HG02973 (cell line): ENCODE results near the gene RGS8.
A peak's percentile ranks its signal among the peaks of the same experiment; 100 is the strongest.

ENCODE experiments used
- ATAC-seq: cut with Tn5 transposase; IDR thresholded peaks from one replicate; pipeline ENCODE4 v1.9.1; 2021; ENCODE audit warnings: moderate library complexity; ENCODE audit not compliant: unreplicated experiment

The RGS8 gene, protein sequence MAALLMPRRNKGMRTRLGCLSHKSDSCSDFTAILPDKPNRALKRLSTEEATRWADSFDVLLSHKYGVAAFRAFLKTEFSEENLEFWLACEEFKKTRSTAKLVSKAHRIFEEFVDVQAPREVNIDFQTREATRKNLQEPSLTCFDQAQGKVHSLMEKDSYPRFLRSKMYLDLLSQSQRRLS

DNA sequence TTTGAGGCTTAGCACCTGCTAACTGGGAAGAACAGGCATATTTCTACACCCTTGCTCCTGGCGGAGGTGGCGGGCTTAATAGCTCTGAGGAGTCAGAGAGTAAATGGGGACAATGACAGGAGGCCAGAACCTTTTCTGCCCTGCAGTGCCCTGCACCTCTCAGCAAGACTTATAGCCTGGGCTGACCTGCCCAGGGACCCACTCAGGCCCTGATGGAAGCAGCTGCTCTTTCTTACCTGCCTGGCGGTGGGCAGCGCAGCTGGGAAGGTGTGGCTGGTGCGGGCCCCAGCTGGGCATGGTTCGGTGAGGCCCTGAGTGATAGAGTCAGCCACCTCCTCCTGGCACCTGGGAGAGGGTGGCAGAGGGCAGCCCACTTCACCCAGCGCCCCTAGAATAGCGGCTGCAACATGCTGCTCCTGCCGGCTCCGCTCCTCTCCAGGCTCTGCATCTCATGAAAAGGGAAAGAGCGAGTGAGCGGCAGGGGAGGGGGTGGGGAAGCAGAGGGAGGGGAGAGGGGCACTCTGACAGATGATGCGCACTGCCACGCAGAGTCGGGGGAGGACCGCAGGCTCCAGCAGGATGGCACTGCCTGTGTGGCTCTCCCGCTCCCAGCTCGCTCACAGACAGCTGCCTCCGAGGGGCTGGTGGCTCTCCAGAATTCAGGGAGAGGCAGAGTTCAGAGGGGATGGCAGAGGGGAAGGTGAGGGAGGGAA lies at the start of gene RGS8:
RGS8 (minus strand) TSS at position 472 of the 713 bp plus-strand sequence. CDS start 14,938 bp downstream, outside the sequence.
- ATAC-seq = no peak

DNA sequence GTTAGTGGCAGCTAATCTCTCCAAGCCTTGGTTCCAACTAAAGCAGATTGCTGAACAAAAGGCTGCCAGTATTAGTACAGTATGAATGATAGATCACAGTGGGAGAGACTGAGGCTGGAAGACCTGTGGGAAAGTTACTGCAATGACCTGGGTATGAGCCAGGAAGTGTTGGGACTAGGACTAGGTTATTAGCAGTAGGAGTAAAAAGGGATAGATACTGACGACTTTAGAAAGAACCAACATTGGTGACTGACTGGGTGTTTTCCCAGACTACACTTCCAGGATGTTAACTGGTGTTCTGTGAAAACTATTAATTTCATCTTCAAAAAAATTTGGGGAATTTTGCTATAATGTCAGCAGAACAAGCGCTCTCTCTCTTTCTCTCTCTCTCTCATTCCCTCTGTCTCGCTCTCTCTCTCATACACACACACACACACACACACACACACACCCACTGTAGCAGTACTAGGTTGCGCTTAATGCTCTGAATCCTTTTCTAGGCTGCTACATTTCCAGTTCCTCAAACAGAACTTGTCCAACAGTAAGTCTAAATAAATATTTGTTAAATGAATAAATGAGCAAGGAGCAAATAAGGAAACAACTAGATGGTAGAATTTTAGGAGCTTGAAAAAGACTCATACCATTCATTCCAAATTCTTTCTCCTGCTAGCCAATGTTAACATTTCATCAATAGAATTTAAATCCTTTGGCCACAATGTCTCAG lies 47.6 kb upstream of the RGS8 start:
- no peak for ATAC-seq

DNA sequence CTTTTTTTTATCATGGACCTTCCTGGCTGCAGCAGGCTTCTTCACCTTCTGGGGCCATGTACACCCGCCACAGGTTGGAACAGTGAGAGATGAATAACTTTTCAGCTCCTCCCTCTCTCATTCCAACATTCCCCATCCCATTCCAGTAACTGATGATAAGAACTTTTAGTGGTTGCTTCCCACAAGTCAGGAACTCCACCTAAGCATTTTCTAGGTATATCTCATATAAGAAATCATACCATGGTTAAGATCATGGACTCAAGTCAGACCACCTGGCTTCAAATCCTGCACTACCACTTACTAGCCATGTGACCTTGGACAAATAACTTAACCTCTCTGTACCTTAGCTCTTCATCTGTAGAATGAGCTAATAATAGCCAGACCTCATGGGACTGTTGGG lies 42.5 kb upstream of the RGS8 start:
- ATAC-seq = no peak

DNA sequence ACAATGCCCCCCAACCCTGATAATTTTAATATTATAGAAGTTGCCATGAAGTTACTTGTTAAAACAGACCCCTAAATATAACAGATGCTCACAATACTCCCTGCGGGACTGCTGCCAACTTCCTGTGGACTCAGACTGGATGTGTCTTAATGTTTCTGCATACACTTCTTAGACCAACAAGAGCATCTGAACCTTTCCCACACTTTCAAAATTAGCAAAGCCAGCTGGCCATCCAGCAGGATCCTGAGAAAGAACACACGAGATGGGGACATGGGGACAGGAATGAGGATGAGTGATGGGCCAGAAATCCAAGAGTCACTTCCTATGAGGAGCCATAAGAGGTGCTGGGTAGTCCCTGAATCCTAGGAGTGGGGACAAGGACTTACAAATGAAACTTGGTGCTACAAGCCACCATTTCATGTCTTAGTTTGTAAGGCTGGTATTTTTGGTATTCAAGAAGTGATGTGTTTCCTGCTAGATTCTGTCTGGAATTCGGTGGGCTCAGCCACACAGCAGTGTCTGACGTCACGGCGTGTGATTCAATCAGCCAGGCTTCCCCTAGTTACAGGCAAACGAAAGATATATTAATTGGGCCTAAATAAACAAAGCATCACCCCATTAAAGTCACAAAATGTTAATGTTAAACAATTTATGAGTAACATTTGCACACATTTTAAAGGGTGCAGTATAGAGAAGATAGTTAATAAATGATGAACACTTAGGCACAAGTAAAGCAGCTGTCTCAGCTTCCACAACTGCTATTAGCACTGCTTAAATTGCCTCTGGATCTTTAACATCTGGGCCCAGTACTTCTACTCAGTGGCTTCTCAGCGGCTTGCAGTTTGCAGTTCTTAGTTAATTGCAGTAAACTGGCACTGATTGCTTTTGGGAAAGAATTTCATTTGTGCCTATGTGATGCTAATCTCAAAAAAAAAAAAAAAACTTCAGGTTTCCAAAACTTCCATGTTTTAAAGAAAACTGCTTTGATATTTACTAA lies 41.2 kb upstream of the RGS8 start:
- no peak for ATAC-seq

DNA sequence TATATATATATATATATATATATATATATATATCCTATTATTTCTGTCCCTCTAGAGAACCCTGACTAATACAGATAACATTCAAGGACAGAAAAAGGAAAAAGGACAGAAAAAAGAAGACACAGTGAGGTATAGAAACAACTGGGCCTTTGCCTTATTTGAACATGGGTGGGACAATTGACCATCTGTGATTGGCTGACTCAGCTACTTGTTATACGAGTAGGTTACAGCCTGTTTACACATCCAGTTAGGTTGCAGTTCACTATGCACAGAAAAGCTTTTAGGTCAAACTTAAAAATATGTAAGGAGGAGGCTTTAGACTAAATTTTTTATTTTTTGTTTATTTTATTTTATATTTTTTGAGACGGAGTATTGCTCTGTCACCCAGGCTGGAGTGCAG lies 39.8 kb upstream of the RGS8 start:
- no peak for ATAC-seq

DNA sequence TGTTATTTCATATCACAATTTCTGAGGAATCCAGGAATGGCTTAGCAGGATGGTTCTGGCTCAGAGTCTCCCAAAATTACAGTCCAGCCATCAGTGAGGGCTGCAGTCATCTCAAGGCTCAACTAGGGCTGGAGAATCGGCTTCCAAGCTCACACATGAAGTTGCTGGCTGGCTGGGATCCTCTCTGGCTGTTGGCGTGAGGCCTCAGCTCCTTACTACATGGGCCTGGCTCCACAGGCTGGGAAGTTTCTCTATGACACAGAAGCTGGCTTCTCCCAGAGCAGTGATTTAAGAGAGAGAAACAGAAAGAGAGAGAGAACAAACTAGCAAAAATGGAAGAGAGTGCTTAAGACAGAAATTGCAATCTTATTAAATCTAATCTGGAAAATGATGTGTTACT lies 38.8 kb upstream of the RGS8 start:
- no peak for ATAC-seq

DNA sequence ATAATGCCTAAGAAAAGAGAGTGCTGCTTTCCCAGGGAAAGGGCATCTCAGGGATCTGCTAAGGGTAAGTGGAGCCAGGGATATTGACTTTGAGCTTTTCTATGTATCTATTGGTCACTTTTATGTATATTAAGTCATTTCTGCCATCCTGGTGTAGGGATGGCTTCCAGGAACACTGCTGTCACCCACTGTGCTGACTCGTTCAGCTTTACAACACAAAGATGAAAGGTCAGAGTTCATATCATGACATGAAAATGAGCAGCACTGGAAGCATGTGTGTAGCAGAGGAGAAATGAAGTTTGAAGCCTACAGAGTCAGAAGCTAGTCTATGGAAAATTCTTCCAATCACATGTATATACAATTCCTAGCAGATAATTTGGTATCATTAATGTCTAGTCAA lies 37.1 kb upstream of the RGS8 start:
- no peak for ATAC-seq

DNA sequence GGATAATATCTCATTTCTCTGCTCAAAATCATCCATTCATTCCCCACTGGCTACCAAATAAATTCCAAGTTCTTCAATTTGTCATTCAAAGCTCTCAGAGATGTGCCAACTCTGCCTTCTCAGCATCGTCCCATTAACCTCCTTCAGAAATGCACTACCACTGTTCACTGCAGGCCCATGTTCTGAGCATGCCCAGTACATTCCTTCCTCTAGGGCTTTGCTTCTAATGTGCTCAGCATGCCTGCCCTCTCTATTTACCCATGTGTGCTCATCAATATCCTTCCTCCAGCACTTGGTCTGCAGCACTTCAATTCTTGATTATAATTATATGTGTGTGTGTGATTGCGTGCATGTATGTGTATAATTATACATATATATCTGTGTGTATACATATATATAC lies 36.1 kb upstream of the RGS8 start:
- no peak for ATAC-seq

DNA sequence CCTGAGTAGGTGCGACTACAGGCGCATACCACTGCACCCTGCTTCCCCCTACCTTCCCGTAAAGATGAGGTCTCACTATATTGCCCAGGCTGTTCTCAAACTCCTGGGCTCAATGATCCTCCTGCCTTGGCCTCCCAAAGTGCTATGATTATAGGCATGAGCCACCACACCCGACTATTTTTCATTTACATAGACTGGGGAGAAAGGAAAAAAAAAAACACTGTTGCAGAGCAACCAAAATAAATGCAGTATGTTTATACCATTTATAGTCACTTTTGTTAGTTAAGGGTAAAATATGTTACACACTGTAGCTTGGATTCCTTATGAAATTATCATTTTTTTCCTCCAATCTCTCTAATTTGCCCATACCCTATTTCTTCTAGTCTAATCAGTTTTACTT lies 35.2 kb upstream of the RGS8 start:
- ATAC-seq = no peak

DNA sequence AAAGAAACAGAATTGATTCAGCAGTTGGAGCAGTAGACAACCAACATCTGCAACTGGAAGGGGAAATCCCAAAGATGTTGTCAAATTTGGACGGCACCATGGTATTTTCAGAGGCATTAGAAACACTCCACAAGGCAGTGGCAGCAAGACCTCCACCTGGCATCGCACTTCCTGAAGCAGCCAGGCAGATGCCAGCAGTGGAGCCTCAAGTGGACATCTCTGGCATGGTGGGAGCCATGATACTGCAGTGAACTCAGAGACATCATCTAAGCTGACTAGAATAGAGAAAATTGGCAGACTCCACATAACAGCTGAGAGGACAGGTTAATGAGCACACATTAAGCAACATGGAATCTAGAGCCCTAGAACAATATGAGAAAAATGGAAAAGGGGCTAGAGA lies 33.9 kb upstream of the RGS8 start:
- ATAC-seq = no peak

DNA sequence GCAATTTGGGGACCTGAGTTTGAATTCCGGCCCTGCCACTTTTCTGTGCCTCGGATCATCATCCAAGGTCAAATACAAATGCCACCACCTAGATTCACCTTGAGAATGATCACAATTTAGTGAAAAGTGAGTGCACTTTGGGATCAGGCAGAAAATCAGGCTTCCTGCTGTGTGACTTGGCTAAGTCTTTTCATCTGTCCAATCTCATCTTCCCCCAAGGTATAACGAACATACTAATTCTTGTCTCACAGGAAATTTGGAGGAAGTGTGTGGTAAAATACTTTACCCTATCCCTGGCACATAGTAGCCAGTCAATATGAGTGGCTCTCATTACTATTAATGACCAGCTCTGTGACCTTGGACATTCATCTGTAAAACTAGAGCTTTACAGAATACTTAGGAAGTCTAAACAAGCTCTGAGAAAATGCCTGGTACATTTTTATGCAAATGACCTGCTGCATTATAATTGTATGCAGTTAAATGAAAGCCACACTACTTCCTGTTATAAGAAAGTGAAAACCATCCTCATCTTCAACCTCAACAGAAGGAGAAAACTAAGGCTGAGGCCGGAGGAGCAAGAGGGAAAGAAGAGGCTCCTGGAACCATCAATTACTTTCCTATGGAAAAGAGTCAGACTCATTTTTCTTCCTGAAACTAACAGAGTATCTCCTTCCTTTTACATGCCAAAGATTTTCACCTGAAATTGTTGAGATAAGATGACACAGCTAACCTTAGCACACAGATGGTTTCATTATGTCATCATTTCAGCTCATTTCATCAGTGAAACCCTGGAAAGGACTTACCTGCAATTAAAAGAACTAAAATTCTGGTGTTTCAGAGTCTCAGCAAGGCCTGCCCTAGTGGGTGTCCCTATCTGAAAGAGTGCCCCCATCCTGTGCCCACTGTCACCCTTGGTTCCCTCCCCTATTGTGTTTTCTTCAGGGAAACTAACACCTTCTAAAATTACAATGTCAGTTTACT lies 32.6 kb upstream of the RGS8 start:
- ATAC-seq = peak; percentile 69

DNA sequence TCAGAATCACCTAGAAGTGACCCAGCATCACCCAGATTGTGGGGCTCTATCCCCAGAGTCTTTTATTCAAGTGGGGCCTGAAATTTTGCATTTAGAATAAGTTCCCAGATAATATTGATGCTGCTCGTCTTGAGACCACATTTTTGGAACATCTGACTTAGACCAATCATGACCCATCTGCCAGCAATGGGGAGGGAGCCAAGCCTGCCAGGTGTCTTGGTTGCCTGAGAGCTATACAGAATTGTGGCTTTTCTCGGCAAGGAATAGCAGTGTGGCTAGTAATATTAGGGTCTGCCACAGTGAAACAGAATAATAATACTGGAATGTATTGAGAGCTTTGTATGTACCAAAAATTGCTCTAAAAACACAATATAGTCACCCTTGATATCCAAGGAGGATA lies 31.1 kb upstream of the RGS8 start:
- ATAC-seq = no peak

DNA sequence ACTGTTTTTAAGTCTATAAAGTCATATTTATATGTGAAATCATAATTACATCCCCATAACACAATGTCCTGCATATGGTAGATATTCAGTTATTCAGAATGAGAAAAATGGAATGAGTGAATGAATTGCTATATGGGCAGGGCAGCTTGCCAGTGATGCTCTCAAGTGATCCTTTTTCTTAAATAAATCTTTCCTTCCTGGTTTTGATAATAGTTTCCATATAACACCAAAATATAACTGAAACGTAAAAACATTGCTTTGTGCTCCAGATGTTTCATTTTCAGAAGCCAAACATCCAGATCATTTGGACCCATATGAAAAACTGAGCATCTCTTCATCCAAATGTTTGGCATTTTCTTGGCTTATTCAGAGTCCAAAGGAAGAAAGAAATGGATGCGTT lies 30.2 kb upstream of the RGS8 start:
- no peak for ATAC-seq

DNA sequence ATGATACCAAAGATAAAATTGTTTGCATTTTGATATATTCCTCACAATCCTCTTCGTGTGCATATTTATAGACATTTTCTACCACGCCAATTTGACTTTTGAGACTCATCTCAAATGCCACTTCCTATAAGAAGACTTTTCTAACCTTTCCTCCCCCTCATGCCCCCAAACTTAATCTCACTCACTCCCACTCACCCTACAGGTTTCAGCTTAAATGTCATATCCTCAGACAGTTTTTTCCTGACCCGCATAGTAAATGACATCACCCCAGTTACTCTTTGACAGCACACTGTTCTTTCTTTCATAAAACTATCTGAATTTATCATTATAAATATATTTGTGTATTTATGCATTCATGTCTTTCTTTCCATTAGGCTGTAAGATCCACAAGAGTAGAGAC lies 29.6 kb upstream of the RGS8 start:
- ATAC-seq = no peak

DNA sequence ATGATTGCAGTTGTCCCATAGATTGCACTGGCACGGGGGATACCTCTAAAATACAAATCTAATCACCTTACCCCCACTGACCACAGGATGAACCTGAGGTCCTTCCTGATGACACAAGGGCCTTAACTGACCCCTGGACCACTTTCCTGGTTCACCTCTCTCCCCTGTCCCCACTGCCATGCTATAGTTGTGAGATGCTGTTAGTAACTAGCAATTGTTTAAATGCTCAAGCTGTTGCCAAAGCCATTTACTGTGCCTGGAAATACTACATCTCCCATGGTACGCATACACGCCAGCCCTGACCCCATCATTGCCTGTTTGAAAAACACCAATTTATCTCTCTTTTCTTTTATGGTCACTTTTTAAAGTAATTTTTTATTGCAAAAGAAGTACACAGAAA lies 29.1 kb upstream of the RGS8 start:
- no peak for ATAC-seq

DNA sequence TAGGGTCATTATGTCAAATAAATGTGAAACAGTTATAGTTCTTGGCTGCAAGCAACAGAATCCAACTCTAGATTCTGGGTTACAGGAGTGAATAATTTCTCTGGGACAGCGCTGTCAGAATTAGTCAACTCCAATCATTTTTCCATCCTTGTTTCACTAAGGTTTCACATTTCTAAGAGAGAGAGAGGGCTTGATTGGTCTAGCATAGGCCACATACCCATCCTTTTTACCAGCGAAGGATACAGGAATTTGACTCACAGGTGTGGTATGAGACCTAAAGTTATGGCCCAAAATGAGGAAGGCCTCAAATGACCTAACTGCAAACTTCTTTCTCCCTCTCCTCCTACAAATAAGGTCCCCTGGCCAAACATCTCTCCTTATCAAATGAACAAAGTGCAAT lies 25.5 kb upstream of the RGS8 start:
- no peak for ATAC-seq

DNA sequence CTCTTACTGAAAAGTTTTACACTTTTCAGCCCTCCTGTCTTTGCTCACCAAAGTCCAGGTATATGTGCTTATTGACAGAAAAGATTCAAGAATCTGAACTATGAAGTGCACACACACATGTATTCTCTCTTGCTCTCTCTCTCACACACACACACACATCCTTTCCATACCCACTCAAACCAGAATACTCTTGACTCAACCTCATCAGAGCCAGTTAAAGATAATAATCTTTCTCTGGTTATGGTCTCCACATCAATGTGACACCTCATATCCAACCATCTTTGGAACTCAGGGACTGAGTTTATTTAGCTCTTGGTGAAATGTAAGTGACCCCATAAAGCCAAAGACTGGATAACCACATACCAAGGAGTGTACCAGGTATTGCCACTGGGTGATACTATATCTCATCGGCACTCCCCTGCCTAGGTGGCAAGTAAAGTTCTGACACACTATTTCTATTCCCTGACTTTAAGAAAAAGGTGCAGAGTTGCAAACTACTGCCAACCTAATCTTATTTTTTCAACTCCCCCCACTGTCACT lies 24.9 kb upstream of the RGS8 start:
- ATAC-seq = no peak

DNA sequence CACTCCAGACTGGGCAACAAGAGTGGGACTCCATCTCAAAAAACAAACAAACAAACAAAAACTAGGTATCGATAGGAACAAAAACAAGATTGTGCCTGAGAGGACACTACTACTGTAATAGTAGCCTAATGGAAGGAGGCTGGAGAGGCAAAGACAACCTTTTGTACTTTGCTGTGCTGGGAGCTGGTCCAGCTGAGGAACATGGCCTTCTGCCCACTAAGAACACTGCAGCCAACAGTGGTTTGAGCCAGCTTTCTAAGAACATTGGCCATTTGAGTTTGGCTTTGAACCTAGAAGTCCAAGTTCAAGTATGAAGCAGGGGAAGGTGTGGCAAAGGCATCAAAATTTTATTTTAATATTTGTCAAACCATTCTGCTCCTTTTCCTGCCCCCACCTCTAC lies 22.7 kb upstream of the RGS8 start:
- no peak for ATAC-seq

DNA sequence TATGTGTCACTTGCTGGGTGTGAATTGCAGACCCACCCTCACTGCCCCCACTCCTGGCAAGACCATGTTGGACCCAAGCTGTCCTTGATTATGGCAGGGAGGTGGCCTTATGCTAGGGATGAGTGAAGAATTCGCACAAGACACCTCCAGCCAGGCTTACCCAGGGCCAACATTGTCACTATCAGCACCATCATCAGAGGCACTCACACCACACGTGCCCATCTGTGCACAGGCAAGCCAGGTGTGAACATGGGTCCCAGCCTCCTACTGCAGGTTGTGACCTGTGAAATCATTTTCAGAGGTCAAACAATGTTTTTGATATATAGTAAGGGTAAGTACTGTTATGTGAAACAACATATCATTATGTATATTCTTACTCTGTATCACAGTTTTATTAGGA lies 20.3 kb upstream of the RGS8 start:
- ATAC-seq = no peak

DNA sequence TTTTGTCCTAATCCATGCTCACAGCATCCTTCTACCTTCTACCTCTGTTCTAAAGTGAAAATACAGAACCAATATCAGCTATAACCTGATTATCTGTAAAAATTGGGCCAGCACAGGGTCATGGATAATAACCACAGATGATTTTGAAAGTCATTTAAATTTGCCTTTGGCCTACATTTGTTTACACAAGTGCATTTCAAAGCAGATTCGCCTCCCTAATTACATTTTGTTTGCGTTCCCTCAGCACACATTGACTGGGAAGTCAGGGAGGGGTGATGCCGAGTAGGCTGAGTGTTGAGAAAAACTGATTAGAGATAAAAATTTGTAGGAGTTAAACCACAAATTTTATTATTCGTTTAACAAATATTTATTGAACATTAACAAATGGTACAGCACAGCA lies 19.2 kb upstream of the RGS8 start:
- no peak for ATAC-seq
